IPS-18c (cell line): ENCODE measurements around the gene GNAS-AS1.

Experiments used
- H3K4me3 ChIP-seq: 2 replicates; pipeline ENCODE4 v1.7.0; 2013; ENCODE audit warnings: low read depth, mild to moderate bottlenecking, low read length, moderate library complexity; ENCODE audit not compliant: insufficient read depth
- H3K9me3 ChIP-seq: one replicate; pipeline ENCODE4 v1.6.1; 2013; ENCODE audit warnings: mild to moderate bottlenecking, low read length, moderate library complexity; ENCODE audit not compliant: control insufficient read depth, insufficient read depth

GNAS-AS1 gene

GRCh38 chr20:58807801-58808200, 42.9 kb downstream of the GNAS-AS1 start:
- Histone ChIP-seq H3K4me3 (no peak overlapping the region), H3K9me3 (peaks cover 4% of the 10 kb centered on the region)

DNA sequence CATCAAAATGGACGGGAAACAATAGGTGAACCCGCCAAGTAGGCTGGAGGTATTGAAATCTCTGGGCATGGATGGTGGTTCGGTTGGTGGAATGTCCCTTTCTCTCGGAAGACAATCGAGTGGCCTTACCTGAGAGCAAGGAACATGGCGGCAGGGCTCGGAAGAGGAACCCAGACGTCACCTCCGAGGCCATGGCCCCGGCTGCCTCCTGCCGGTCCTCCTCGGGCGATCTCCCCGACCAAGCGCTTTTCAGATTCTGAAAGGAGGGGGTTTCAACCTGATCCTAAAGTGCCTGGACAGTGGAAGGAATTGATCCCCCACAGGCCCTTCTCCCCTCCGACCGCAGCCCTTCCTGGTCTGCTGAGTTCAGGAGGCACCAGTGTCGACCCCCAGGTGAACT, 47.2 kb downstream of the GNAS-AS1 start:
- H3K4me3 ChIP-seq, result no peak overlapping the region
- peaks cover 2% of the 10 kb centered on the region for H3K9me3 ChIP-seq

DNA sequence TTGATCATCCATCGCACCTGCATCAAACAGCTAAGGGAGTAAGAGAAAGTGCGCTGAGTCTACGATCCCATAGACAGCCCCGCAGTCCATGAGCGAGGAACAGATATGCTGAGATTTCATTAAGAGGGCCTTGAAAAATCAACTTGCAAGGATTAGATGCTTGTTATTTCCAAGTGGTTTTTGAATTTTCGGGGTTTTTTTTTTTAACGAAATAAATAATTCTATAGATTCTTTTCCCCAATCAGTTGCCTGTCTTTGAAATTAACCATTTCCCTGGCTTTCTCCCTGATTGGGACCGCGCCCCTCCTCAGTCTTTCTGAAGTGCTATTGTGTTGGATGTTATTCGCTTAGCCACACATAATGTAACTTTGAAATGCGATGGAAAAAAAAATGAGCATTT, 48.6 kb downstream of the GNAS-AS1 start:
- peaks cover 2% of the 10 kb centered on the region for H3K9me3 ChIP-seq
- H3K4me3 ChIP-seq, result no peak overlapping the region

DNA sequence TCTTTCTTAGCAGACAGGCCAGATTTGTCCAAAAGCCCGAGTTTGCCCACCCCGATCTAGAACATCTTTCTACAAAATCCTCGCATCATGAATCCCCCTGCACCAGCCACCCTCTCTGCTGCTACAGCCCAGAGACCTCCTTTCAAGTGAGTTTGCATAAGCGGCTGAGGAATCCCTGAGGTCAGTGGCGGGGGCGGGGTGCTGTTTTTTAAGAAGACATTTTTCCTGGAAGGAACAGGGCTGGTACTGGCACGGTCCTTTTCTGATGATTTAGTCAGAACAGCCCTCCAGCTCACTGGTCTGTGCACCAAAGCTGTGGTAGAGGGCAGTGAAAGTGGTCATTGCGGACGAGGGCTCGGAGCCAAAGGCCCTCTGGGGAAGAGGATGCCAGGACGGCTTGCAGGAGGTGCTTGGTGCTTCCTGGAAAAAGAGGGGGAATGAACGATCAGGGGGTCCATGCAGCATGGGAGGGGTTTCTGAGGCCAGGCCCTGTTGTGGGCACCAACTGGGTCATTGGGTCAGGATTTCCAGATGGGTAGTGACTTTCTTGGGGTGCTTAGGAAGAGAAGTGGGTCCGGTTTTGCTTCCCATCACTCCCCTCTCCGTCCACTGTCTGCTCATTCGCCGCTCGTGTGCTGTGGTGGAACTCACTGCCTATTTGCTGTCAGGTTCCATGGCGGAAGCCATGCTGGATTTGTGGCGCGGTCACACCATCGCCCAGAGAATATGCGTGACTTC, 50.4 kb downstream of the GNAS-AS1 start:
- Histone ChIP-seq H3K4me3 (no peak overlapping the region), H3K9me3 (no peaks in the 10 kb centered on the region)

- no peaks in the 10 kb centered on the region for H3K9me3 ChIP-seq
- no peak overlapping the region for H3K4me3 ChIP-seq
Measured at GRCh38 chr20:58797371-58798338, 53.0 kb downstream of the GNAS-AS1 start.

DNA sequence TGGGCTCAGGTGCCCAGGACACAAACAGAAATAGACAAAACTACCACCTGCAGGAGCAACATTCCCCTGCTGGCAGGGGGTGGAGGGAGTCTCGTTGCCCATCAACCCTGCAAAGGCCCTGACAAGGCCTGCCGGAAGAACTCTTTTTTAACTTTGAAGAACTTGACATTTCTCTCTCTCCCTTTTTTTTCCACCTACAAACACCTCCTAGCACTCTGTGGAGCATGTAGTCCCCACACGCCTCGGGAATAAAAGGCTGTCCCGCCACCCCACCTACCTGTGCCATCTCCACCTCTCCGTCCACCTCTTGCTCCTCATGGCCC, 54.8 kb downstream of the GNAS-AS1 start:
- Histone ChIP-seq H3K4me3 (no peak overlapping the region), H3K9me3 (no peaks in the 10 kb centered on the region)

GRCh38 chr20:58795181-58795922, 55.4 kb downstream of the GNAS-AS1 start:
- no peaks in the 10 kb centered on the region for H3K9me3 ChIP-seq

GRCh38 chr20:58794510-58795180, 56.1 kb downstream of the GNAS-AS1 start:
- no peak overlapping the region for H3K4me3 ChIP-seq
- no peaks in the 10 kb centered on the region for H3K9me3 ChIP-seq

More at GRCh38 chr20:58795181-58795922, 55.4 kb downstream of the GNAS-AS1 start:
- H3K4me3 ChIP-seq, result no peak overlapping the region

DNA sequence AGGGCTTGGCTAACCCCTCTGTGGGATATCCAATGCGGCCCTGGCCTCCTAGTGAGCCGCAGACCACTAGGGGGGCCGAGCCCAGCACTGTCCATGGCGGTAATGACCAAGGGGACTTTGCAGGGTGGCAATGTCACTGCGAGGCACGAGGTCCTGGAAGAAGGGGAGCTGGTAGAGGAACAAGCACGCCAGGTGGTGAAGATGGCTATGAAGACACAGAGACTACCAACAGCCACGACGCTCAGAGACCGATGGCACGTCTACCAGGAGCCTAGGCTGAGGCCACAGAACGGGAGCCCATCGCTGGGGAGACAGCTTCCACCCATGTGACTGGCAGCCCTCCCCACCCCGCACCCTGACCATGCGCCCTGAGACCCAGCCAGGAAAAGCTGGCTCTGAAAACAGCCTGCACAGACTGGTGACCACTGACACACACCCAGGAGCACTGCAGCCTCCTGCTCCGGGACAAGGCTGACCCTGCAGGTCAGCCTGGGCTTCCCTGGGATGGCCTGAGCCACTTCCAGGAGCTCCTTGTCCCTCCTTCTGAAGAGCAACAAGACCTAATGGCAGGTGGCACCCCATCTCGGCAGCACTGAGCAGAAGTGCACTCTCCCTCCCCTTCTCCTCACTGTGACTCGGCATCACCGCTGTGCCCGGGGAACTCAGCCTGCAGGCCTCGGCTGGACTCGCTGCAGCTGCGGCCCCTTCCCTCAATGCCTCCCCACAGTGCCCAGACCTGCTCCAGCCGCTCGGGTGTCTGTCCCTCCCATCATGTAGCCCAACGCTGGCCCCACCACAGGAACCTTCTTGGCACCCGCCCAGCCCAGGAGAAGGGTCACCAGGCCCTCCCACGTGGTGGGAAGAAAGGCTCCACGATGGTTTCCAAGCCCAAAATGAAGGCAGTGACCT, 56.9 kb downstream of the GNAS-AS1 start:
- Histone ChIP-seq H3K4me3 (no peak overlapping the region), H3K9me3 (no peaks in the 10 kb centered on the region)

DNA sequence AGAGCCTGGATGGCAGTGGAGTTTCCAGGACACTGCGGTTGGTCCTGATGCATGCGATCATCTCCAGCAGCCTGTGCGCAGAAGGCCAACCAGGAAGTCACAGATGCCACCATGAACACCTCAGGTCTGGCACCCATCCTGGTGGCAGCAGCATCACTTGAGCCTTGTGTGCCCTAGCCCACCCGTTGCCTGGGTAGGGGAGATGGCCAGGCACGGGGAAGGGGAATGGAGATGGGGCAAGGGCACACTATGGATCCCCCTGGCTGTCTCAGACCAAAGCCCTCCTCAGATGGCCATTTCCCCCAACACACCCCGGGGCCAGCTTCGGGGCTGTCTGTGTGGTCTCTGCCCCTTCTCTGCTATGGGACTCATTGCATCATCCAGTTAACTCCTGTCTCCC, 58.3 kb downstream of the GNAS-AS1 start:
- Histone ChIP-seq H3K4me3 (no peak overlapping the region), H3K9me3 (no peaks in the 10 kb centered on the region)

DNA sequence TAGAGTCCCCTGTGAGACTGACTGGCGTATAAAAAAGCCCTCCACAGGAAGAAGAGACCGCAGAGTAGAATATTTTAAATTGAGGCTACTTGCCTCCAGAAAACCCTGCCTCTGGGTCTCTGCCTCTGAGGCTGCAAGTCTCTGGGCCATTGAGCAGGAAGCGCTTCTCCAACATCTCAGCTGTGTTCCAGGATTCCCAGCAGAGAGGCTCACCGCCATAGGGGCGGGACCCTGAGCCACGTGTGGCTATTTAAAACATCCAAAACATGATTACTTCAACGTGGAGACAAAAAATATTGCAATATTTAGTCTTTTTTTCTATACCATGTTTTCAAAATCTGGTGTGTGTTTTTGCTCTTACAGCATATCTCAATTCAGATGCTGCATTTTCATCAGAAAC, 59.4 kb downstream of the GNAS-AS1 start:
- H3K9me3 ChIP-seq, result no peaks in the 10 kb centered on the region
- no peak overlapping the region for H3K4me3 ChIP-seq

GRCh38 chr20:58790454-58790853, 60.2 kb downstream of the GNAS-AS1 start:
- no peak overlapping the region for H3K4me3 ChIP-seq

GRCh38 chr20:58788896-58789544, 61.7 kb downstream of the GNAS-AS1 start:
- H3K4me3 ChIP-seq, result no peak overlapping the region
- no peaks in the 10 kb centered on the region for H3K9me3 ChIP-seq

More at GRCh38 chr20:58790454-58790853, 60.2 kb downstream of the GNAS-AS1 start:
- no peaks in the 10 kb centered on the region for H3K9me3 ChIP-seq

DNA sequence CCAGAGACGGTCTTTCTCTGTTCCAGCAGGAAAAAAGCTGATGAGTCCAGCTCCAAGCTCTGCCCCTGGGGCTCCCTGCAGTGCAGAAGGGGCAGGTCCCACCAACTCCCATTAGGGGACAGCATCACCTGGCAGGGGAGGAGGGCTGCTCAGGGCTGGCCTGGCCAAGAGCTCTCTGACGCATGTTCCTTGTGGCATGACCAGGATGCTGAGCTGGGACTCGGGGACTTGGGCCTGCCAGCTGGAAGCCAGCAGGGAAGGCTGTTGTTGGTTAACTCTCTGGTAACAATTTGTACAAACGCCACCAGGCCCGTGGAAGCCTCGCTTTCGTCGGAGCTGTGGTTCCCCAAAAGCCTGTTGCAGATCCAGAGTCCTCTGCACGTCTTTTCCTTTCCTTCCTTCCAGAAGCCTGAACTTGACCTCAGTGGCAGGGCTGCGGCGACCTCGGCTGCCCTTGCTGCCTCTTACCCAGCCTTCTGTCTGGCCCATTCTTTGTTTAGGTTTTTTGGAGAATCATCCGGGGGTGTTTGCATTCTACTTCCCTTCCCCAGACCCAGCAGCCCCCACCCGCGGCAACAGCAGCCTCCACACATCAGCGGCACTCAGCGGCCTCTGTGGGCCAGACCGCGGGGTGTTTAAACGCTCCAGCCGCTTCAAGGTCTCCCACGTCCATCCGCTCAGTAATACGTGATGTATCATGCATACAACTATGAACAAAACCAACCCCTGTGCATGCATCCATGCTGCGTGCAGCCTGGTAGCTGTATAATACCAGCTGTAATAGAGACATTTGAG, 63.3 kb downstream of the GNAS-AS1 start:
- no peak overlapping the region for H3K4me3 ChIP-seq
- H3K9me3 ChIP-seq, result no peaks in the 10 kb centered on the region
